ENCODE data around the gene EML1.

DNA sequence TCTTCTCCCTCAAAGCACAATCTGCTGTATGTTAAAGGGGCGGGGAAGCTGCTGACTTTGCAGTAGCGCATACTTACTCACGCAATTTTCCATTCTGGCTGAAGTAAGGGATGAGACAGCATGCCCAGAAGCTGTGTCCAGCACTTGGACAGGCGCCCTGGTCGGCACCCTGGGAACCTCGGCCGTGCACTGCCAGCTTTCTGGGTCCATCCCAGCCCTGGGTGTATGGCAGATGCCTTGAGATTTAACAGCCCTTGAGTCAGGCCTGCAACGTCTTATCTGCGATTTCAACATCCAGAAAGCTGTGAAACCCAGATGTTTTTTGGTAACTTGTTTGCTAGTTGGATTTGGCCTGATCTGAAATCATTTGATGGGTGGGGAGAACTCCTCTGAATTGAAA is 16.1 kb downstream of the EML1 start:
- TF ChIP-seq, protein P1, sequence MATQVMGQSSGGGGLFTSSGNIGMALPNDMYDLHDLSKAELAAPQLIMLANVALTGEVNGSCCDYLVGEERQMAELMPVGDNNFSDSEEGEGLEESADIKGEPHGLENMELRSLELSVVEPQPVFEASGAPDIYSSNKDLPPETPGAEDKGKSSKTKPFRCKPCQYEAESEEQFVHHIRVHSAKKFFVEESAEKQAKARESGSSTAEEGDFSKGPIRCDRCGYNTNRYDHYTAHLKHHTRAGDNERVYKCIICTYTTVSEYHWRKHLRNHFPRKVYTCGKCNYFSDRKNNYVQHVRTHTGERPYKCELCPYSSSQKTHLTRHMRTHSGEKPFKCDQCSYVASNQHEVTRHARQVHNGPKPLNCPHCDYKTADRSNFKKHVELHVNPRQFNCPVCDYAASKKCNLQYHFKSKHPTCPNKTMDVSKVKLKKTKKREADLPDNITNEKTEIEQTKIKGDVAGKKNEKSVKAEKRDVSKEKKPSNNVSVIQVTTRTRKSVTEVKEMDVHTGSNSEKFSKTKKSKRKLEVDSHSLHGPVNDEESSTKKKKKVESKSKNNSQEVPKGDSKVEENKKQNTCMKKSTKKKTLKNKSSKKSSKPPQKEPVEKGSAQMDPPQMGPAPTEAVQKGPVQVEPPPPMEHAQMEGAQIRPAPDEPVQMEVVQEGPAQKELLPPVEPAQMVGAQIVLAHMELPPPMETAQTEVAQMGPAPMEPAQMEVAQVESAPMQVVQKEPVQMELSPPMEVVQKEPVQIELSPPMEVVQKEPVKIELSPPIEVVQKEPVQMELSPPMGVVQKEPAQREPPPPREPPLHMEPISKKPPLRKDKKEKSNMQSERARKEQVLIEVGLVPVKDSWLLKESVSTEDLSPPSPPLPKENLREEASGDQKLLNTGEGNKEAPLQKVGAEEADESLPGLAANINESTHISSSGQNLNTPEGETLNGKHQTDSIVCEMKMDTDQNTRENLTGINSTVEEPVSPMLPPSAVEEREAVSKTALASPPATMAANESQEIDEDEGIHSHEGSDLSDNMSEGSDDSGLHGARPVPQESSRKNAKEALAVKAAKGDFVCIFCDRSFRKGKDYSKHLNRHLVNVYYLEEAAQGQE (IDR thresholded peaks at IDR 0.05; ENCODE audit: borderline replicate concordance) = no peak
- TF ChIP-seq, protein P2, sequence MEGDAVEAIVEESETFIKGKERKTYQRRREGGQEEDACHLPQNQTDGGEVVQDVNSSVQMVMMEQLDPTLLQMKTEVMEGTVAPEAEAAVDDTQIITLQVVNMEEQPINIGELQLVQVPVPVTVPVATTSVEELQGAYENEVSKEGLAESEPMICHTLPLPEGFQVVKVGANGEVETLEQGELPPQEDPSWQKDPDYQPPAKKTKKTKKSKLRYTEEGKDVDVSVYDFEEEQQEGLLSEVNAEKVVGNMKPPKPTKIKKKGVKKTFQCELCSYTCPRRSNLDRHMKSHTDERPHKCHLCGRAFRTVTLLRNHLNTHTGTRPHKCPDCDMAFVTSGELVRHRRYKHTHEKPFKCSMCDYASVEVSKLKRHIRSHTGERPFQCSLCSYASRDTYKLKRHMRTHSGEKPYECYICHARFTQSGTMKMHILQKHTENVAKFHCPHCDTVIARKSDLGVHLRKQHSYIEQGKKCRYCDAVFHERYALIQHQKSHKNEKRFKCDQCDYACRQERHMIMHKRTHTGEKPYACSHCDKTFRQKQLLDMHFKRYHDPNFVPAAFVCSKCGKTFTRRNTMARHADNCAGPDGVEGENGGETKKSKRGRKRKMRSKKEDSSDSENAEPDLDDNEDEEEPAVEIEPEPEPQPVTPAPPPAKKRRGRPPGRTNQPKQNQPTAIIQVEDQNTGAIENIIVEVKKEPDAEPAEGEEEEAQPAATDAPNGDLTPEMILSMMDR (IDR thresholded peaks at IDR 0.05; ENCODE audit: poor library complexity, severe bottlenecking) = no peak
- no peak for TF ChIP-seq RAD21 (conservative IDR thresholded peaks at IDR 0.05)
- TF ChIP-seq POLR2AphosphoS5 (IDR thresholded peaks at IDR 0.05) = no peak

Measured in neural cell (in vitro differentiated cells).